Measurements from ENCODE around the gene MAP4.

The MAP4 gene

DNA sequence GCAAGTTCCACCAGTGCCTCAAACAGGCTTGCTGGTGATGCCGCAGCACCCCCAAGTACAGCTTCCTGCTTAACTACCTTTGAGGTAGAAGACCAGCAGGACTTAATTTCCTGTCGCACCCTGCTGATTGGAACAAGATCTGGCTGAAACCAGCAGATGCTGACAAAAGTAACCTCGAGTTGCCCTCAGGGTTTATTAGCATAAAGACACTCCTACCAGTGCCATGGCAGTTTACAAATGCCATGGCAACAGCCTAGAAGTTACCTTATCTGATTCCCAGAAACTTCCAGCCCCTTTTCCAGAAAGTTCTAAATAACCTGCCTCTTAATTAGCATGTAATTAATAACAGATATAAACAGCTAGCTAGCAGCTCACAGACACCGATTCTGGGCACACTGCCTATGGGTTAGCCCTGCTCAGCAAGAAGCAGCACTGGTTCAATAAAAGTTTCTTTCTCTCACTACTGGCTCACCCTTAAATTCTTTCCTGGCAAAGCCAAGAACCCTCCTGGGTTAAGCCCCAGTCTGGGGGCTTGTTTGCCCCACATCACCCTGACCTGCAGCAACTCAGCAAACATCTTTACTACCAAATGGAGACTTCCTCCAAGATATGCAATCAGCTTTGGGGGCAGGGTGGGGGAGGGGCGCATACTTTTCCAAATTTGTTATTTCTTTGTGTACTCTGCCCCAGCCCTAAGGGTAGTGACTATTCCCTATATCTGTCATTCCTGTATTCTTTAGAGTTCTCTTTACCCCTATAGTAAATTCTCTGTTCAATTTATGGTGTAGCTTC is 54.2 kb downstream of the MAP4 start:
- DNase-seq: no peak

DNA sequence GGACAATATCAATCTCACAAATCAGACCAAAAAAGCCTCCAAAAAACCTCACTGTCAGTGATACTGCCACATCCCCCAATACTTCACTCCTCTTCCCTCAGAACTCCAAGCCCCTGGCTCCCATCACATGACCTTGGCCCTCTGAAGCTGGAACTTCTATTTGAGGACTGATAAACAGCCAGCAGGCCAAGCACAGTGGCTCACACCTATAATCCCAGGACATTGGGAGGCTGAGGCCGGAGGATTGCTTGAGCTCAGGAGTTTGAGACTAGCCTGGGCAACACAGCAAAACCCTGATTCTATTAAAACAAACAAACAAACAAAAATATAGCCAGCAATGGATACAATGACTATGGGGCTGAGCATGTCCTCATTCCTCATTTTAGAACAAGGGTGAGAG is 55.2 kb downstream of the MAP4 start:
- DNase-seq: no peak

DNA sequence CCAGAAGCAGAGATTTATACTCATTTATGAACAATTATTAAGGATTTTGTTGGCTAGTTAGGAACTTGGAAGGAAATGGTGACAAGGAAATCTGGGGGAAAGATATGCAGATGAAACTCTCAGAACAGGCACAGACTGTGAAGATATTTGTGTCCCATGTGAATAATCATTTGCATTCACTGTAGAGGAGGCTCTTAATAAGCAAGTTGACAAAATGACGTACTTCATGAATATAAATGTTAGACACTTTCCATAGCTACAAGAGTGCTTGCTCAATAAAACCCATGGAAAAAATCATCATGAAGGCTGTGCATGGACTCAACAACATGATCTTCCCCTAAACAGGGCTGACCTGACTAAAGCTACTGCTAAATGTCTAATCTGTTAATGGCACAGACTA is 59.7 kb downstream of the MAP4 start:
- DNase-seq: no peak

DNA sequence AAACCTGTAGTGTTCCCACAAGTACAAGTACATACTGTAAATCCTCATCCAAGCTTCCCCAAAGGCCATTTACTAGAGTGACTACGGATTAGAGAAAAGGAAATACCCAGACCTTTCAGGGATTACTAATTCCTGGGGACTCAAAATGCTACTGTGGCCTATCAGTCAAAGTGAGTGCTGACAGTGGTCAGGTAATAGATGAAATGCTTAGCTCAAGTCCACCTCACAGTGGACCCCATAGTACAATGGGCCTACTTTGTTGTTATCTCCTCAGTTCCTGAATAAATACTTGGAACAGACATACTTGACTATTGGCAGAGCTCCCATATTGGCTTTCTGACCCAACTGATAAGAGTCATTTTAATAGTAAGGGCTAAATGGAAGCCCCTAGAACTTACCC is 61.6 kb downstream of the MAP4 start:
- no peak for DNase-seq

DNA sequence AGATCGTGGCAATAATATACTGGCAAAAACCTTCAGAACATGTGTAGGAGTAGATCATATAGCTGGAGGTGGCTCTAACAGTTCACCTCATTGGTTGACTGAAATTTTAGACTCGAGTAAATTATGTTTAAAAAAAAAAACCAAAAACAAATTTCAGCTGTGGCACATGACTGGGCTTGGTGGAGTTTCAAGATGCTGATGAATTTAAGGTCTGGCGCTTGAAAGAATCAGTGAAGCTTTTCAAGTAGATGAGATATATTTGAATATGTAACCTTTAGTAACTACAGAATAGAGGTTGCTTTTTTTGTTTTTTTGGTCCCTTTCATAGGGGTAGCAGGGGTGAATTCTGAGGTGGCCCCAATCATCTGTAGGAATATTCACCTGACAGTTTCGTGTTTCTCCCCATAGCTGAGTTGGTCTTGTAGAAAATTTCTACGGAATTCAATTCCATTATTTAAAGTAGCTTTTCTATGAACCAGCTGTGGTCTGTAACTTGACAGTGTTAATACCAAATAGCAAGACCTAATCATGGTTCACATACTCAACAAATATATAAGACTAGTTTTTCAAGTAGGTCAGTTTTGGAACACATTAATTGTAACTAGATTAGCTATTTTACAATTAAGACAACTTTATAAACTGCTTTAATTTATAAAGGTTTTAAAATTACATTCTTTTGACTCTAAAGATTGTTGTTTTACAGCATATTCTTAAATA is 65.6 kb downstream of the MAP4 start:
- DNase-seq: no peak

DNA sequence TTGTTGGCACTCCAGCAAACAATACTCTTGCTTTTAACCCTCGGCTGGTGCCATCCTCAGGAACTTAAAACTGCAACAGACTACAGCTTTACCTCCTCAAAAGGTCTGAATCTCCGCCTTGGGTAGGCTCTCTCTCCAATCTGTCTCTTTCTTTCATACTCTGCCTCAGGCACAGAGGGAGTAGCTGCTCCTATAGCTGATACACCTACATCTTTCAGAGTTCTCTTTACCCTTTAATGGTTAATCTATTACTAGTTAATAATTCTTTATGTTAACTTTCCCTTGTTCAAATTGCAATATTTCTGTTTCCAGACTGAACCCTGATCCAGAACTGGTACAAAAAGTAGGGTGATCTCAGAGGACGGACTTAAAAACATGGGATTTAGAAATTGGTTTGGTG is 66.2 kb downstream of the MAP4 start:
- DNase-seq: no peak

DNA sequence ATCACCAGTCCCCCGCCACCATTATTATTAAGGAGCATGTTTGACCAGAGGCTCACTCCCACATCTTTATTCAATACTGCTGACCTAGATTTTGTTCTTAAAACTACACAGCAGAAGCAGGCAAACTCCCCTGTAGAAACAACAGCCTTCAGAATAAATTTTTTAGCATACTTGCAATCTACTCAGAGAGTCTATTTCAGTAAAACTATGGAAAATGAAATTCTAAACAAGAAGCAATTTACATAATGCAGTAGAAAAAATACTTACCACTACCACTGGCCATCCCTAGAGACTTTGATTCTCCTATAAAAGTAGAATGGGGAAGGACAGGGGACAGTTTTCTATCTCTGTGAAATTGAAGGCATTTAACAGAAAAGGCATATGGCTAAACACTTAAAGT is 76.0 kb downstream of the MAP4 start:
- DNase-seq: no peak

DNA sequence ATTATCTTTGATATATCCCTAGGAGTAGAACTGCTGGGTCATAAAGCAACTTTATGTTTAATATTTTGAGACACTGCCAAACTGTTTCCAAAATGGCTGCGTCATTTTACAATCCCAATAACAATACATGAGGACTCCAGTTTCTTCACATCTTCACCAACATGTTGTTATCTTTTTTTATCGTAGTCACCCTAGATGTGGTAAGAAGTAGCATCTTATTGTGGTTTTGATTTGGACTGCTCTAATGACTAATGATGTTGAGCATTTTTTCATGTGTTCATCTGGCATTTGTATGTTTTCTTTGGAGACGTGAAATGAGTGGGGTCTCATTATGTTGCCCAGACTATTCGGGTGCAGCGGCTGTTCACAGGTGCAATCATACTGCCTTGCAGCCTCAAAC is 83.8 kb downstream of the MAP4 start:
- DNase-seq: no peak

DNA sequence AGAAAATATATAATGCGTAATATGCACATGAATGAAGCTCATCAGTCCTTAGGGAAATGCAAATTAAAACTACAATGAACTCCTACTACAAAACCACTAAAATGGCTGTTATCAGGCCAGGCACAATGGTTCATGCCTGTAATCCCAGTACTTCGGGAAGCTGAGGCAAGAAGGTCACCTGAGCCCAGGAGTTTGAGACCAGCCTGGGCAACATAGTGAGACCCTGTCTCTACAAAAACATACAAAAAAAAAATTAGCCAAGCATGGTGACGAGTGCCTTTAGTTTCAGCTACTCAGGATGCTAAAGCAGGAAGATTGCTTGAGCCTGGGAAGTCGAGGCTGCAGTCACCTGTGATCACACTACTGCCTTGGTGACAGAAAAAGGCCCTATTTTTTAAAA is 85.2 kb downstream of the MAP4 start:
- no peak for DNase-seq

DNA sequence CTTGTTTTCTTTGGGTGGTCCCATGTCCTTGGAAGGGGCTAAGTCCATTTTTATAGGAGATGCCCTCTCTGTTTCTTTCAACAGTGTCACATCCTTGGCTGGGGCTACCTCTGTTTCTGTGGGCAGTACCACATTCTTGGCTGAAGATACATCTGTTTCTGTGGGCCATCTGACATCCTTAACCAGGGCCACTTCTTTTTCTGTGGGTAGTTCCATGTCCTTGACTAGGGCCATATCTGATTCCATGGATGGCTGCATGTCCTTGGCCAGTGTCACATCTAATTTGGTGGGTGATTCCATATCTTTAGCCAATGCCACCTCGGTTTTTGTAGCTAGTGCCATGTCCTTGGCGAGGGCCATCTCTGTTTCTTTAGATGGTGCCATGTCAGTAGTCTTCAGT is 99.5 kb downstream of the MAP4 start:
- DNase-seq: no peak

DNA sequence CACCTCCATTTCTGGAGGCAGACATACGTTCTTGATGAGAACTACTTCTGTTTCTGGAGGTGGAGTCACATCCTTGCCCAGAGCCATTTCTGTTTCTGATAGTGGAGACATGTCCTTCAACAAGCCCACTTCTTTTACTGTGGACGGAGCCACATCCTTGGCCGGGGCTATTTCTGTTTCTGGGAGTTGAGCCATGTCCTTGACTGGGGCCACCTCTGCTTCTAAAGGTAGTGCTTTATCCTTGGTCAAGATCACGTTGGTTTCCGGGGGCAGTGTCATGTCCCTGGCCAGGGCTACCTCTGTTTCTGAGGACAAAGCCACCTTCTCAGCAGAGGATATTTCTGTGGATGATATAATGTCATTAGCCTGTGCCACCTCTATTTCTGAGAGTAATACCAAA is 100.0 kb downstream of the MAP4 start:
- DNase-seq: no peak

DNA sequence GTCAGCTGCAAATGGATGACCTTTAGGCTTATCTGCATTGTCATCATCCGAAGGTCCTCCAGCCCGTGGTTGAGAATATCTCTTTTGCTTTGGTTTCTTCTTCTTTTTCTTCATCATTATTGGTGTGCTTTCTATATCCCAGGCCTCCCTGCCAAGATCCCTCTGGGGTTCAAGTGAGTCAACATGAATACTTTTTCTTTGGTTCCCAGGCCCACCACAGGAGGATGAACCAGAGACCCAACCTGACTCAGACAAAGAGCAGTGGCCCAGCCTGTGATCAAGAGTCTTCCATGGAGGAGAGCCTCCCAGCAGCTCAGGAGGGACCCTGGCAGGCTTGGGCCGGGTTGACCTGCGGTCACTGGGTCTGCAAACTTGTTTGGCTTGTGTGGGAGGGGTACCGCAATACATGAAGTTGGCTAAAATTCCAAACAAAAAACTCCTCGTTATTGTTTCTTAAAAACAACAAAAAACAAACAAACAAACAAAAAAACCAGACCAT is 104.2 kb downstream of the MAP4 start:
- no peak for DNase-seq

DNA sequence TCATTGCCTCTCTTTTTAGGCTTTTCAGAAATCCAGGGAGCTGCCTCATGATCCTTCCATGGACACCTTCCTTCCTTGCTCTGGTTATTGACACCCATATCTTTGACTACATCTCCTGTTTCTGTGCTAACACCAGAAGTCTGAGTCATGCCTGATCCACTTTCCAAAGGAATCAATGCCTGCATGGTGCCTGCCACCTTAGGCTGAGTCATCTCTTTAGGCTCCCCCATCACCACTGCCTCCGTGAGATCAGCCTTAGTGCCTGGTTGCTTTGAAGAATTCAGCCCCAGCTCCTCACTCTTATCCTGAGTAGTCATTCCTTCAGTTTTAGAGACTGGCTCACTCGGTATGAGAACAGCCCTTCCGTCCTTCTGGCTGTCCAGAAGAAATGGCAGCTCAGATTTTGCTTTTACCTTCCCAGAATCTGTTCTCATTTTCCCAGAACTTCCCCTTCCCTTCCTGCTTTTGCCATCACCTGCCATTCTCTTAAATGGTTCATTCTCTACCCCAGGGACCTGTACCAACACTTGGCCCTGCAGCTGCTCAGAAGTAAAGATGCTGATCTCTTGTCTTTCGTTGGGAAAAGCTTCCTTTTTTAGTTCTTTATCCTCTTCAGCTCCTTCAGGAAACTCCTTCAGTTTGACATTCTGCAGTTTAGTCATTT is 105.3 kb downstream of the MAP4 start:
- no peak for DNase-seq

DNA sequence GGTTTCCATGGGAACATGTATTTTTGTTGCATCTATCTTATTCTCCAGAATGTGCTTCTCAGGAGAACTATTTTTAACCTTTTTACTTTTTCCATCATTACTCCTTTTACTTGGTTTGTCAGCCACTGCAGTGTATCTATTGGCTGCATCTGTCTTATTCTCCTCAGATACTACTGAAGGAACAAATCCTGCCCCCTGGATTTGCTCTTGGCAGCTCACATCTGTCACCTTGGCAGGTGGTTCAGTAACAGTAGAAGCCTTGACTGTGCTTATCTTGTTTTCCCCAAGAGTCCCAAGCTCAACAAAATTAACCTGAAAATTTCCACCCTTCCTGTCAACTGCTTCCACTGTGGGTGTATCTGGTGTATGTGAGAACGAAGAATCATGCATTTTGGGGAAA is 106.0 kb downstream of the MAP4 start:
- DNase-seq: no peak

DNA sequence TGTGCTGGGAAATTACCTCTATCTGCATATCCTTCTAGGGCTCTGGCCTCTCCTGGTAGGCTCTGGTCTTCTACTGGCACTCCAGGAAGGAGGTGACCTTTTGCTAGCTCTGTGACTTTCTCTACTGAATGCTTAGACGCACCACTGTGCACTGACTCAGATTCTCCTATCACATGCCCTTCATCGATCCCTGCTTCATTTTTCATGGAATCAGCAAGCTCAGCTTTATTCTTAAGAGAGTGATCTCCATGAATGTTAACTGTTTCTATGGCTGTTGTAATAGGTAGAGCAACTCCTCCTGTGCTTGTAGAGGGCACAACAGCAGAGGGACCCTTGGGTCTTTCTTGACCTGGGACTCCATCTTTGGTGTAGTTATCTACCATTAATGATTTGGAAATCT is 106.6 kb downstream of the MAP4 start:
- no peak for DNase-seq

DNA sequence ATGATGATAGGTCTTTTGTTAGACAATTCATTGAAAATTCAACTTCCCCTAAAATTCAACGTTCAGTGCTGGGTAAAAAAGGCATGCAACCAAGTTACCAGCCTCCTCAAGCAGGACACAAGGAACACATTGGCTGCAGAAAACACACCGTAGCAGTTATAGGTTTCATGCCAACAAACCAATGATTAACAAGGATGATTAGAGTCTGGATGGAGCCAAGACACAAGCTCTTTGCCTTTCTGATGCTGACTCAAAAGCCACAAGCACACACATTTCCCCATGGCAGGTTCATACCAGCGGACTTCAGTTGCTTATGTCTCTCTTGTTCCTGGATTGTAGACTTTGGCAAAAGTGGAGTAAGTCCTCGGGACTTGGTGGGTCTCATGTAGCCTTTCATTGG is 107.5 kb downstream of the MAP4 start:
- DNase-seq: no peak

DNA sequence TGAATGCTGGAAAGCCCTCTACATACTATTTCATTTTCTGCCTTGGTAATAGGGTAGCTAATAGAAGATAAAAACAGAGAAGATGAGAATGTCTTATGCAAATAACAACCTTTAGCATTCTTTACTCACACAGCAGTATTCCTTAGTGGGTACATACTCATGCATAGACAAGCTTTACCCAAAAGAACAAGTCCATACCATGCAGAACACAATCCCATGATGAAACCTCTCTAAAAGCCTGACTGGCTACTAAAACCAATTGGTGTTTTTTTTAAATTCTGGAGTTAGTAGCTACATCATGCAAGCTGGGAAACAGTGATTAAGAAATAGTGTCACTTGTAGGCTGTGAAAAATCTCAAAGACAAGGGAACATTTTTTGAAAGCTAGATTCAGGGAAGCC is 108.4 kb downstream of the MAP4 start:
- no peak for DNase-seq

DNA sequence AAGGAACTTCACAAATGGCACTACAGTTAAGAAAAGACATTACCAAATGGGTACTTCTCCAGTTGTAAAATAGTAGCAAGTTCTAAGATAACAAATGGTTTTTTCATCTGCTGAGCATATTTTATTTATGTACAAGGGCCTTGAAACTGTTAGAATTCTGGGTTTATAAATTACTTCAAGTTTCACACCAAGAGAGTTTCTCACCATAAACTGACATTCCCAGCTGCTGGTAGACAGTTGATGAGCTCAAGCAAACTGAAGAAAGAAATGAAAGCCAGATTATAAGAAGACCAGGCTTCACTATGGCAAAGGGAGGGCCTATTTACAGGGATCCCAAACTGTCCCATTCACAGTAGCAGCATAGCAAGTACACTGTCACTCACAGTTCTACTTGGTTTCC is 113.5 kb downstream of the MAP4 start:
- no peak for DNase-seq

DNA sequence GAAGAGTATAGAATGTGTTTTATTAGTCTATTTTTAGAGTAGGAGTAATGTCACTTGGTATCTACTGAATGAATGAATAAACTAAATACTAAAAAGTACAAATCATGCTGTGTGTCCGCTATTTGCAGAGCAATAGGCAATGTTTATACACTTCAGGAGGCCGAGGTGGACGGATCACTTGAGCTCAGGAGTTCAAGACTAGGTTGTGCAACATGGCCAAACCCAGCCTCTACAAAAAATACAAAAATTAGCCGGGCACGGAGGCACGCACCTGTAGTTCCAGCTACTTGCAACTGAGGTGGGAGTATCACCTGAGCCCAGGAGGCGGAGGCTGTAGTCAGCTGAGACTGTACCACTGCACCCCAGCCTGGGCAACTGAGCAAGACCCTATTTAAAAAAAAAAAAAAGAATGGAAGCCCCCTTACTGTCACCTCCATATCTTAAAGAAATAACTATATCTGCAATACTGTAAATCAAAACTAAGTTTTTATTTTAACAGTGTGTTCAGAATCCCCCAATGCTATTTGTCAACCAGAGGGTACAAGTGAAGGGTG is 114.9 kb downstream of the MAP4 start:
- no peak for DNase-seq

DNA sequence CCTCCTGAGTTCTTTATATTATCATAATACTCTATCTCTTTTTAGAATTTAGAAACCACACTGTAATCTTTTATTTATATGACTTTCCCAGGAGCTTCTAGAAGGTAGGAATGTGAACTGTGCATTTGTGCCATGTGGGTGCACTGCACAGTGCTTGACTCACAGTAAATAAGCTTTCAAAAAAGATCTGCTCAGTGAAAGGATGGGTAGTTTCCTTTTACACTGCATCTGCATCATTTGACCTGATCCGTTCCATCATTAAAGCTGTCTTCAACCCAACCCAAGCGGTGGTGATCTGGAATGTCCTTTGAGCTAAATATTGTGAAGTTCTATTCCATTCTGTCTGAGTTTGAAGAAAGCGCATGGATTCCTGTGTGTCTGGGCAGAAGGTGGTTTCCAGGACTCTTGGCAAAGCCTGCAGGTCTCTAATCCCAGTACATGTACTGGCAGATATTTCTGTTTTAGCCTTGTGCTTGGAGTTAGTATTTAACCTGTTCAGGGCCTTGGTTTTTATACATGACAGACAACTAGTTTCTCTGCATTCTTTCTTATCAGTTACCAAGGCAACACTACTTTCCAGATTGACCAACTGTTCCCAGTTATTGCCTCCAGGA is 116.6 kb downstream of the MAP4 start:
- no peak for DNase-seq

DNA sequence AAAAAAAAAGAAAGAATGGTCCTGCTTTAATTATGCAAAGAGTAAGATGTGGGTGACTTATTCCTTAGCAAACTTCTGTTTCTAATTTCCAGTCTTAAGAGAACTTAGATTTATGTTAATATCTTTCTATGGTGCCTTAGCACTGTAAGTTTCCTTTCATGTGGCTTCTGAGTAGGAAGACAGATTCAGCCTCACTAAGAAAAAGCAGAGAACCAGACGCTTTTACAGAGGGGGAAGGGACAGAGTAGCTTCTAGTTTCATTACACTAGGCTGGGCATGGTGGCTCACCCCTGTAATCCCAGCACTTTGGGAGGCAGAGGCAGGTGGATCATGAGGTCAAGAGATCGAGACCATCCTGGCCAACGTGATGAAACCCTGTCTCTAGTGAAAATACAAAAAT is 118.3 kb downstream of the MAP4 start:
- DNase-seq: no peak

DNA sequence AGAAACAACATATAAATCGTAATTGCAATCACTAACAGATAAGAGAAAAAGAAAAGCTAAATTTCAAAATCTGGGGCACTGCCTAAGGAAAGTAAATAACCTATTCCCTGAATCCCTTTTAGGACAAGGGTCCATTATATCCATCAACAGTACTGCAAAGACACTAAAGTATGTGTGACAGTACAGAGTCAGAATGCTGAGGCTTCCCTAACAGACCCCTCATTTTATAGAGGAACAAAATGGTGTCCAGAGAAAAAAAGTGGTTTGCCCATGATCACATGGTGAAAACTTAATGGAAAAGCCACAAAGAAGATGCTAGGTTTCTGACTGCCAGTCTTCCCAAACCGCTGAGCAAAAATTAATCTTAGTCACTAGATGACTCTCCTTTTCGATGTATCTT is 119.5 kb downstream of the MAP4 start:
- no peak for DNase-seq

DNA sequence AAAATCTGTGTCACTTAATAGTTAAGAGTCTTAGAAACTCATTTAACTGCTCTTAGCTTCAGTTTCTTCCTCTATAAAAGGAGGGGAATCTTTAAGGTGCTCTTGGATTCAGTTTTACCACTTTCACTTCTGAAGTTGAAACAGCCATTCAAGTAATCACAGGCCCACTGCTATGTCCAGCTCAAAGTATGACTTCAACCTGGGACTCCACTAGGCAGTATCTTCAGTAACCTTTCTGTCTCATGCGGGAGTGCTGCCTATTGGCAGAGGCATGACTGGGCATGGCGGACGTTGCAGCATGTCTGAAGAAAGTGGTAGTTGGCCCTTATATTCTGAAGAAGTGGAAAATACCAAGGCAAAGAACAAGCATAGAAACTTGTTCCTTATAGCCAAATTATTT is 121.0 kb downstream of the MAP4 start:
- no peak for DNase-seq

All from suppressor macrophage treated with lipopolysaccharide for 4 hours (primary cell).